Ecto neural progenitor cell (in vitro differentiated cells): ENCODE data around the gene GPAT2.
"Not testable (repeated sequence)": the region's sequence is repeated elsewhere in the genome, so short reads cannot be mapped to it uniquely, and the experiment has no call there.

Experiments
- DNase-seq: peaks from one replicate; pipeline ENCODE4 v3.0.0-alpha.2; 2018; ENCODE audit warnings: low spot score

GPAT2 gene

DNA sequence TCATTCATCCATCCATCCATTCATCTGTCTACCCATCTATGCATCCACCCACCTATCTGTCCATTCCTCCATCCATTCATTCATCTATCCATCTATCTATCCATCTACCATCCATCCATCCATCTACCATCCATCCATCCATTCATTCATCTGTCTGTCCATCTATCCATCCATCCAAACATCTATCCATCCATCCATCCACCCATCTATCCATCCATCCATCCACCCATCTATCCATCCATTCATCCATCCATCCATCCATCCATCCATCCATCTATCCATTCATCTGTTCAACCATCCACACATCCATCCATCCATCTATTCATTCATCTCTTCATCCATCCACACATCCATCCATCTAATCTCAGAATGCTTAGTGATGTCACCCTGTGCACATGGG, 30.0 kb upstream of the GPAT2 start:
- DNase-seq, result not testable (repeated sequence)

DNA sequence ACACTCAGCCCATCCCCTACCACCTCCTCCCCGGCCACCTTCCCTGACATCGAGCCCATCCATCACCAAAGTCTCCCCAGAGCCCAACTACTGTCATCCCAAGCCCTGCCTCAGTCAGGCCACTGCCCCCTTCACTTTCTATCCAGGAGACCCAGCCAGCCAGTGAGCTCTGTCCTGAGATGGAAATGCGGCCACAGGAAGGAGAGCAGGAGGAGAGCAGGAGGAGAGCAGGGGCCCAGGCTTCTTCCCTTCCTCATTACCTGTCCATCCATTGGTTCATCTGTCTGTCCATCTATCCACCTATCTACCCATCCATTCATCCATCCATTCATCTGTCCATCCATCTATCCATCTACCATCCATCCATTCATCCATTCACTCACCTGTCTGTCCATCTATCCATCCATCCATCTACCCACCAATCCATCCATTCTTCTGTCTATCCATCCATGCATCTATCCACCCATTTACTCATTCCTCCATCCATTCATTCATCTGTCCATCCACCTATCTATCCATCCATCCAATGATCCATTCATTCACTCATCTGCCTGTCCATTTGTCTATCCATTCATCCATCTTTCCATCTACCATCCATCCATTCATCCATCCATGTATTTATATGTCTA, 29.4 kb upstream of the GPAT2 start:
- not testable (repeated sequence) for DNase-seq

DNA sequence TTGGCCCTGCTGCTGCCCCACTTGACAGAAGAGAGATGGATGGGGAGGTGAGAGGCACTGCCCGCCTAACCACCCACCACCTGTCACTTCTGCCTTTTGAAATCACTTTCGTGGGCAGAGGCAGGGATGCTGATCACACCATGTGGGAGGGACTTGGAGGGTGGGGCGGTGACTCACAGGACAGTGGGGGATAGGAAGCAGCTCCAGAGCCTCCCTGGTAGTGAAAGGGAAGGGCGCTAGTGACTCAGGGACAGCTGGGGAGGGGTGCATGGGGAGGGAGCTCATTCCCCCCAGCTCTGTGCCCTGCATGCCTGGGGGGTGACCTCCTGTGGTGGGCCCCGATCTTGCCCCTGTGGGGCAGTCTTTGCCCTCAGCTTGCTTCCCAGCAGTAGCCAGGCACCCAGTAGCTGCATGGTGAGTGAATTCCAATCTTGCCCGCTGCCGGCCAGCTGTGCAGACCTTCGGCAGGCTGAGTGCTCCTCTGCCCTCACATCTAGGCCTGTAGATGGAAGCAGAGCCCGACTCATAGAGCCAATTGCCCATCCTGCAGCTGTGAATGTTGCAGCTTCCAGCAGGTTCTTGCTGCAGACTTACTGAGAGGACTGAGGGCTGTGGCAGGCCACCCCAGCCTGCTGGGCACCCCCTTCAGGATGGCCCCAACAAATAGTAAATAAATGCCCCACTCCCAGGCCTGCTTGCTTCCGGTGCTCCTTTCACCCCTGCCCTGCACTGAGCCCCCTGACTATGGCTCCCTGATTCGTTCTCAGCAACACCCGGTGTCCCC, 28.6 kb upstream of the GPAT2 start:
- DNase-seq, result peak; percentile 51

DNA sequence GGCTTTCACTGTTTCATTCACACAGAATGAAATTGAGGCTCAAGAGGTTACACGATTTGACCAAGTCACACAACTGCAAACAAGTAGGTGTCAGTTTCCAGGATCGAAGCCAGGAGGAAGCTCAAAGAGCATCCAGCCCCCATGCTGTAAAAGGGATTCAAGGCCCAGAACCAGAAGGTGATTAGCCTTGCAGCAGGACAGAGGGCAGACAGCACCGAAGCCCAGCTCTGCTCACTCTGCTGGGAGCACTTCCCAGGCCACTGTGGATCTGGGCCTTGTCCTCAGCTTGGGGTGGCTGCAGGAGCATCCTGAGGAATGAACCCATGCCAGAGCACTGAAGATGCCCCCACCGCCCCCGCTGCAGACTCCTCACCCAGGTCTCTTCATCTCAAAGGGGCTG, 27.8 kb upstream of the GPAT2 start:
- not testable (repeated sequence) for DNase-seq

DNA sequence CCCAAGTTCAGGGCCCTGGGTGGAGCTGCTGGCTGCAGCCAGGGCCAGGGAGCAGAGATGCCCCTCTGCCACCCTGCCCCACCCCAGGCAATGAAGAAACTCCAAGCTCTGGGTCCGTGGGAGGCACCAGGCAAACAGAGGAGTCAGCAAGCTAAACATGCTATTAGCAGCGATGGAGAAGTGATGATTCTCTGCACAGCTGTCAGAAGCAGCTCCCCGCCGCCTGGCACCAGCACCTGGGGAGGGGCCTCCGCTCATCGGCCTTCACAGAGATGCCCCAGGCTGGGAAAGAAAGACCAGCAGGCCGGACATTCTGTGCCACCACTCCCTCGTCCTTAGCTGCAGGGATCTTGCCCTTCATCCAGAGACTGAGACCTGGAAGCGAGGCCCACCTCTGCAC, 27.2 kb upstream of the GPAT2 start:
- not testable (repeated sequence) for DNase-seq

DNA sequence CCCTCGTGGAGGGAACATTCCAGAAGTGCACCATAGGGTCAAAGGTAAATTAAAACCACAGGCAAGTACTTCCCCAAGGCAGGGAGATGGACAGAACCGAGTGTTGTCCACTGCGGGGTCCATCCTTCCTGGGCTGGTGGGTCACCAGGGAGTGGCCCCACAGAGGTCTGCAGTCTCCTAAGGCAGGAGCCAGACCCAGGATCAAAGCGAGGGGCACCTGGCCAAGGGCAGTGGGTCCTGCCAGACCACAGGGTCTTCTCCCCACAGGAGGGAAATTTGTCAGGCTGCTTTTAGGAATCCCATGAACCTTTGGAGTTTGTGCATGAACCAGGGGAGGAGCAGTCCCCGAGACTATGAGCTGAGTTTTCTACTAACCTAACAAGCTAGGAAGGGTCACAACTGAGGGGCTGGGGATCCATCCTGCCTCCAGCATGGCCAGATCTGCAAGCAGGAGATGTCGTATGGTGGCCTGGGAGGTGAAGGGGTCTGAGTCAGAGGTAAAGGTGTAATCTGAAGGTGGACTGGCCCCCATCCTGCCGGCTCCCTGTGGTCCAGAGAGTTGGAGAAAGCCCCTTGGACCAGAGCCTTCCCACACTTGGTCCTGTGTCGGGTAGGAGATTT, 26.6 kb upstream of the GPAT2 start:
- not testable (repeated sequence) for DNase-seq

DNA sequence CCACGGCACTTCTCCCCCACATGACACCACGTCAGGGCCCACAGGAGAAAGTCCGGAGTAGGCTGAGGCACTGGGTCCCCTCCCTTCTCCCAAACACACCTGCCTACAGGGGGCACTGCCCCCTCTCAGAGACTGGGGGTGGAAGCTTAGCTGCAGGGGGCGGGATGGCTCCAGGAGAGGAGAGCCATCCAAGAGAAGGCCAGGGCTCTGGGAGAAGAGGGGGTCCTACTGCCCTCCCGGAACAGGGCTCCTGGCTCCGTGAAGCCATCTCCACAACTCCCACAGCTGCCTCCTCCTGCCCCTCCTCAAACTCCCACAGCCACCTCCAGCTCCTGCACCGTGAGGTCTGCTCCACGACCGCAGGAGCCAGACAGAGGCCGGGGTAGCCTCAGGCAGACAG, 25.6 kb upstream of the GPAT2 start:
- not testable (repeated sequence) for DNase-seq

DNA sequence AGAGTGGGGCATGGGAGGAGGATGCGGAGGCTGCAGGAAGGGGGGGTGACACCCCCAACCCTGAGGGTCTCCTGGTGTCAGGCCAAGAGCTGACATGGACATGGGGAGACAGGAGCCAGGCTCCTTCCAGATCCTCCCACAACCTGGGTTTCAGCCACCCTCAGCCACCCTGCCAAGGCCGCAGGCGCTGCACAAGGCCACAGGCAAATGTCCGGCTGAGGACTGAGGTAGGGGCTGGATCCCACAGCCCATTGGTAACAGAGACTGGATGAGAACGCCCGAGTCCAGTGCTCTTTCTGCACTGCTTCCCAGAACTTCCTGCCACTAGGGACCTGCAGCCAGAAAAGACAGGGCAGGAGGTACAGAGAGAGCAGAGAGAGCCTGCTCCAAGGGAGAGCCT, 24.7 kb upstream of the GPAT2 start:
- DNase-seq, result not testable (repeated sequence)

DNA sequence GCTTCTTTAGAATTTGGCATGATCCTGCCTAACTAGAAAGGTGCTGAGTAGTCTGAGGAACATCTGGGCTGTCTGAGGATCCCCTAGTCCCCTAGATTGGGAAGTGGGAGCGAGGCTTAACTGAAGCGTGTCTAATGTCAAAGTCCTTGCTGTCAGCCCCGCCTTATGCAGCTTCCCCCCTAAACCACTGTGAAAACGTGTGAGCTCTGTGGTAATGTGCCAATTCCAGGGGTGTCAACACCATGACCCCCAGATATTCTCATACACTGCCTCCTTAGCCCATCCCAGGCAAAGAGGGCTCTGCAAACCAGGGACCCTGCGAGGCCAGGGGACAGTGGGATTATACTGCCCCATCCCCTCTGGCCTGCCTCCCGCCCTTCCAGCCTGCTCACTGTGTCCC, 21.1 kb upstream of the GPAT2 start:
- not testable (repeated sequence) for DNase-seq

DNA sequence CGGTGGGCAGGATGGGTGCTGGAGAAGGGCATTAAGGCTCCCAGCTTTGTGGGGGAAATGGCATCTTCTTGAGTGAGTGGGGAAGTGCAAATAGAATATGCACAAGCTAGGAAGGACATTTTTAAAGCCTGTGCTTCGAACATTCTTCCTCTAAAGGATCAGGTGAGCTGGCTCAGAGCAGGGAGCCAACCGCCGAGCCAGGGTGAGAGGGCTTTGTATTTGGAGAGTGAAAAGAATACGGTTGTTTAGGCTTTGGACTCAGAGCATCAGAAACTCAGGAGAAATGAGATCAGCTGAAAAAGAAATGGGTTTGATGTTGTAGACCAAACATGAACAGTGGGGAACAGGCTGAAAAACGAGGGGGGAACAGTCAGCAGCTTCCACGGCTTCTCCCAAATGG, 19.8 kb upstream of the GPAT2 start:
- DNase-seq, result not testable (repeated sequence)

DNA sequence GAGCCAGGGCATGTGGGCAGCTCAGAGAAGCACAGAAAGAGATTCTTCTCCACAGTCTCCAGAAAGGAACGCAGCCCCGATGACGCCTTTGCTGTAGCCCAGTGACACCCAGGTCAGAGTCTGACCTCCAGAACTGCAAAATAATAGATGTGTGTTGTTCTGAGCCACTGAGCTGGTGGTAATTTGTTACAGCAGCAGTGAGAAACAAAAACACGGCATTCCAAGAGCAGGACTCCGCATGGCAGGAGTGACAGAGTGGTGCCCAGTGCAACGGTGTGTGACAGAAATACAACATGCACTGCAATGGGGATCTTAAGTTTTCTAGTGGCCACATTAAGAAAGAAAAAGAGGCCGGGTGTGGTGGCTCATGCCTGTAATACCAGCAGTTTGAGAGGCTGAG, 18.7 kb upstream of the GPAT2 start:
- DNase-seq, result not testable (repeated sequence)

DNA sequence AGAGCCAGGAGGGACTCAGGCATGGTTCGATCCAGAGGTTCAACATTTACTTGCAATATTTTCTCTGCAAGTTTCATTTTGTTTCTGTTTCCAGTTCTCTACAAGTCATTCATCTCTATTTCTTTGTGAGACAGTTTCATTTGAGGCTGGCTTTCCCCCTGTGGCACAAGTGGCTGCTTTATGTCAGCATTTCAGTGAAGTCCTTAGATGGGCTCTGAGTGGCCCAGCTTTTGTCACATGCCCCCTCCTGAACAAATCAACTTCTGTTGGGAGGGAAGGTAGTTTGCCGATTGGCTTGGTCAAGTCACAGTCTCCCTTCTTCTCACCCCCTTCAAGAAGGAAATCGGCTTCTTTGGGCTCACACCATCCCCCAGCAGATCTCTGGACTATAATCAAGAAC, 17.9 kb upstream of the GPAT2 start:
- DNase-seq, result not testable (repeated sequence)

DNA sequence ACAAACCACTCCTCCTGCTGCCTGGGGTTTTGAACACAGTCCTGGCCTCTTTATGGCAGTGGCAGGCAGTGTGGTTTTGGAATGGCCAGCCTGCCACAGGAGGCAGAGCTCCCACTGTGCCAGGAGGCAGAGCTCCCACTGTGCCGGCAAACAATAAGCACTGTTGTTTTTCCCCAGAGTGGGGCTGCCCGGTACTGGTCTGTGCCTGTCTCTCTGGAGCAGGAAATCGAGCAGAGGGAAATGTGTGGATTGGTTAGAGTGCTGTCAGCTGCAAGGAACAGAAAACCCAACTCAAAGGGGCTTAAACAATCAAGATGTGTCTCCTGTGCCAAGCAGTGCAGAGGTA, 15.2 kb upstream of the GPAT2 start:
- not testable (repeated sequence) for DNase-seq

DNA sequence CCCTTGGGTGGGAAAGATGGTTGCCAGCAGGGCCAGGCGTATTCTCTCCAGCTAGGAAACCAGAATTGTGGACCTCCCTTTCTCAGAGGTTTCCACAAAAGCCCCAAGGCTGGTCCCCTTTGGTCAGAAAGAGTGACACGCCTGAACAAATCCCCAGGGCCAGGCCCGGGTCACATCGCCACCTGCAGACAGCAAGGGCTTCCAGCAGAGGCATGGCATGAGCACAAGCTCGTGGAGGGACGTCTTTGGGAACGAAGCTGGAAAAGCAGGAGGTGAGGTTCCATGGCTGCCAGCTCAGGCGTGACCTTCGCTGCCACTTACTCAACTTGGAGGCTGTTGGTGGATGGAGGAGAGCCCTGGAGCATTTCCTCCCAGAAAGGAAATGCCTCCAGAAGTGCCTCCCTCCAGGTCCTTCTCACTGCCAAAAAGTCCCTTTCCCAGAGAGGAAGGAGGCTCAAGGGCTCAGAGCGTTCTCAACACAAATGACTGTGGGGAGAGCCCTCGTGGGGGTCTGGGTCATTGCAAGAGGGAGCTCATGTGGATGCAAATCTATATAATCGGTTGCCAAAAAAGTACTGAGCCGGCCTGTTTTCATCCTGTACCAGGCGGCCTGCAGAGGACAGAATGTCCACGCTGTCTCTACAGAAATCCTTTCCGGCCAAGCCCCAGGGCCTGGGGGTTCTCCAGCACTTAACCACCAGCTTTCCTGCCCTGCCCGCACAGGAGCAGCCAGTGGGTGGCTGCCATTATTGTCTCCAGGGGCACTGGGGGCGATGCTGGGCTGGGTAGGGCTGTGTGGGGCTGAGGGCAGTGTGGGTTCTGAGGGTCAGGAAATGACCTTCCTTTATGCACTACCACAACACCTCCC, 14.6 kb upstream of the GPAT2 start:
- DNase-seq, result not testable (repeated sequence)

DNA sequence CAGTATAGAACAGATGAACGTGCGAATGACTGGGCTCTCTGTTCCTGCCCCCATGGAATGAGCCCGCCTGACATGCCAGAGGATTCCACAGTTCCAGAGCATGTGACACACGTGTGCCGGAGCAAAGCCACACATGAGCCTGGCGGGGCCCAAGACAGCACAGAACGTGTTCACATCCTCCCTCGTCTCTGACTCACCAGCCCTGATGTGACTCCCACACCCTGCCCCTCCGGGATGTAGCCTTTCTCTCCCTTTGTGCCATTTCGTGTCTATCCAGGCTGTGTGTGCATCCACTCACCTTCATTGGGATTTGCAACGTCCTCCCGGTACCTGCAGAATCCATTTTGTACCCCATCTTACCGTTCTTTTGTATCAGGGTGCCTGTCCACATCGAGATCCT, 838 bp upstream of the GPAT2 start:
- DNase-seq, result not testable (repeated sequence)

DNA sequence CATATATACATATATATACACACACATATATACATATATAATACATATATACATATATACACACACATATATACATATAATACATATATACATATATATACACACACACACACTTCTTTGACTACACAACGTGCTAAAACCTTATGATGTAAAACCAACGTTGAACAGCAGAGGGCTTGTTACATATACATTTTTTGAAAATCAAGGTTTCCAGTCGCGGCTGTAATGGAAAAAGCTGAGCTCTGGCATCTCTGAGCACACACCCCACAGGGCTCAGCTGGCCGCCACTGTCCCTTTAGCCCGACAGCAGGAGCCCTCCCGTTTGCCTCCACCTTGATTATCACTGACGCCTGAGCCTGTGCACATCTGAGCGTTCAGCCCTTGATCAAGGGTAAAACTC, 719 bp downstream of the GPAT2 start:
- DNase-seq, result not testable (repeated sequence)

DNA sequence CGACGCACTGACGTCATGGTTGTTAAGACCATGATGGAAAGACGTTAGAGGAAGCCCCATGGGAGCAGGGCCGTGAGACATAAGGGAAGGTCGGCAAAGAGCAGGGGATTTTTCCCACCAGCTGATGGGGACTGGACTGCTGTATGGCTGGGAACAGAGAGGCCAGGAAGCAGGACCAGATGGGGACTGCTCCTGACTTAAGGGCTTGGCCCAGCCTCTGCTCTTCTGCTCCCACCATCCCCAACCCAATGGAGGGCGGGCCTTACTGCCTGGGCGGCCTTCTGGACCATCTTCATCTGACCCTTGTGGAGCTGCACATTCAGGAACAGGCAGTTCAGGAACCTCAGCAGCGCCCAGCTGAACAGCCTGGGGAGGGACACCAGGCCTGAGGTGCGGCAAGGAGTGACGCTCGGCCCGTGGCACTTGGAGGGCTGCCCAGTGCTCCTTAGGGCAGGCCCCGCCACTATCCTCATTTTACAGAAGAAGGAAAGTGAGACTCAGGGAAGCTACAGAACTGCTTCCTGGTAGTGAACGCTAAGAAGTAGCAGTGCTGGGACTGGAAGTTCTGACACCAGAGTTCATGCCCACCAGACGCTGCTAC, 6.9 kb downstream of the GPAT2 start:
- DNase-seq, result not testable (repeated sequence)

DNA sequence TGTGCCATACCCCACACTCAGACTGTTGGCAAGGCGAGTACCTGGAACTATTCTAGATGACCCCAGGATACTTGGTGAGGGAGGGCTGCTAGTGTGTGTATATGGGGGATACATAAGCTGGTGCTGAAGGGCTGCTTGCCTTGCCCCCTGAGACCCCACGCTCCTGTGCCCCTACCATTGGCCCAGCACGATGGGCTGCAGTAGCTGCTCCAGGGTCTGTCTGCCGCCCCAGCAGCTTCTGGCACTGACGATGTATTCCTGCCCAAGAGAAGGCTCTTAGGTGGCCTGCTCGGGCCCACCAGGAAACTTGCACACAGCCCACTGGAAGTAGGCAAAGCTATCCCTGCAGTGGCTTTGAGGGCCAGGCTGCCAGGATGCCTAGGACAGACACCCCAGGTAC, 9.0 kb downstream of the GPAT2 start:
- peak; percentile 10 for DNase-seq

DNA sequence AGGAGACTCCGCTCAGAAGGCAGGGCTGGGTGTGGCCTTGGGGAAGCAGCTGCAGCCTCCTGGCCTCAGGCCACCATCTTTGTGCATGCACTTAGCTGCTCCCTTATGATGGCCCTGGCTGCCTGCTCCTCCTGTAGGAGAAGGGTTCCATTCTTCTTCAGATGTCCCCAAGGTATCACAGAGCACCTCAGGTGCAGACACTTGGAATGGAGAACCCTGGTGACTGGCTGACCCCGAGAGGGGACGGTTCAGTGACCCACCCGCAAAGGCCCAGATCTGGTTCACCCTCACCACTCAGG, 9.6 kb downstream of the GPAT2 start:
- peak; percentile 16 for DNase-seq

DNA sequence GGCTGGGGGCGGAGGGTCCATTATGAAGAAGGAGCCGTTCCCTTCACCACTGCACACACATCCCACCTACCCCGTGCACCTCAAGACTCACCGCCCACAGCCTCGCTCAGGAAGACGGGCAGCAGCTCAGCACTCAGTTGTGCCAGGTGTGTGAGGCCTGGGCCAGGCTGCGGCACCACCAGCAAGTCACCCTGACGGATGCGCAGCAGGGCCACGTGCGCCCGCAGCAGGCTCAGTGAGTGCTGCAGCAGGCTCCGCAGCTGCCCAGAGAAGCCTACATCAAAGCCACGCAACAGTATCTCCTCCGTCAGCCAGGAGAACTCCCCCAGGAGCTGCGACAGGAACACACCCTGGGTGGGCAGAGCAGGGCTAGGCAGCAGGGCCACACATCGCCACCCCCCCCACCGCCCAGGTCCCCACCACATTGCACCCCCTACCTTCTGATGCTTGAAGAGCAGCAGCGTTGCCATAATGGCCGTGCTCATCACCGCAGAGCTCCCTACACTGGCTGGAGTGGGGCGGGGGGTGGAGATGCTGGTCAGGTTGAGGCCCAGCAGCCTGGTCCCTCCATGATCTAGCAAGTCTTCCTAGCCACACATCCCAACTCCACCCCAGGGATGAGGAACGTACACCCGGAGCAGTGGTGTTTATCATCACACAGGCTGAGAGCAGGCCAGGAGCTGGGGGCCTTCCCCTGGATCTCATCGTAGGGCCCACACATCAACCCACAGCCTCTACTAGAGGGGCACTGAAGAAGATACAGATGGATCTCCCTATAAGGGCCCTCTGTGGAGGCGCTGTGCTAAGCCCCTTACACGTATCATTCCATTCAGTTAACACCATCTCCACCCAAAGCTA, 10.2 kb downstream of the GPAT2 start:
- DNase-seq, result peak; percentile 42

DNA sequence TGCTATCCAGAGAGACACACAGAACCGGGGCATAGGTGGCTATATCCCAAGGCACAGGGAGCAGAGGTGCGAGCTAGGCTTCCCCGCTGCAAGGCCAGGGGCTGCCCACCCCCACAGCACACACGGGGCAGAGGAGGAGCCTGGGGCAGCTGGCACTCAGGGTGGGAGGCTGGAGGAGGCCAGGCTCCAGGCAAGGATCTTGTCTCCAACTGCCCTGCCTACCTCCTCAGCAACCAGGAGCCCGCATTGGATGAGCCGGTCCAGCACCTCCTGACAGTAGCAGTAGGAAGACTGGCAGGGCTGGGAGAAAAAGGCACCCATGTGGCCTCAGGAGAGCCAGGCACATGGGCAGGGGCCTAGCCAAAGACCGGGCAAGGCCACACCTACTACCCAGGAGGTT, 11.0 kb downstream of the GPAT2 start:
- DNase-seq, result peak; percentile 12
